Measurements from ENCODE around the gene PRRT2. TPM values are rescaled to one million over a fixed set of nuclear protein-coding genes. Genes with fewer than 3 reads are reported as not detected.

Gene PRRT2
- total and polyA plus RNA-seq, 10 of the 15 experiments (the other 5 are each of a cell fraction or from before 2014, with no cell fraction given) = 0.08 to 0.49 (median 0.12) TPM; not detected in 4

- no peaks in the 10 kb centered on the region for H3K27me3 ChIP-seq (replicated peaks in 1 of 2; ENCODE audit: control insufficient read depth in 2 of 2, insufficient read depth in 2 of 2, low read length in 1 of 2)
- peak within 1 kb of the TSS; percentile 91 for H3K27ac ChIP-seq (ENCODE audit: control insufficient read depth, insufficient read depth)
- no peaks in the 10 kb centered on the region for H3K9me3 ChIP-seq (replicated peaks; ENCODE audit: control insufficient read depth, insufficient read depth, low read length)
- peaks cover 17% of the 10 kb centered on the region for H3K4me1 ChIP-seq (ENCODE audit: control insufficient read depth, insufficient read depth, low read length)
- 0 out of 2 replicates have a peak, but pooled peaks cover 3% of the 10 kb centered on the region for H4K20me1 ChIP-seq (ENCODE audit: control insufficient read depth, insufficient read depth)
- H3K36me3 ChIP-seq (ENCODE audit: control insufficient read depth in 2 of 2, insufficient read depth in 2 of 2, low read length in 1 of 2) = peaks cover 0 to 2% of the 10 kb centered on the region in 2 experiments; a peak in 1 of 4 replicates
- RAD21 ChIA-PET (ENCODE audit: unreplicated experiment) = interaction anchor here (1.0 to 7.9 kb wide), 8 partner anchors 9 to 142 kb away, joined by 3 to 51 read pairs (median 4); partner anchors contain the start of genes MAZ and QPRT
- SMC1A ChIA-PET (ENCODE audit: uncharacterized antibody, unreplicated experiment) = interaction anchor here (1.0 to 7.8 kb wide), 4 partner anchors 9 to 29 kb away, joined by 3 to 48 read pairs (median 6); no protein-coding TSS in a partner anchor
- H3K9ac ChIP-seq (ENCODE audit: control insufficient read depth, insufficient read depth, low read length) = peak within 1 kb of the TSS; percentile 91
- peak within 1 kb of the TSS; percentile 18; the same call in 1 of the 2 replicates for H2AFZ ChIP-seq (ENCODE audit: control insufficient read depth, low read depth, low read length)
- H3K79me2 ChIP-seq (ENCODE audit: control insufficient read depth, insufficient read depth, low read length) = peaks cover 59% of the 10 kb centered on the region
- H3K4me2 ChIP-seq (ENCODE audit: control insufficient read depth, insufficient read depth) = peak within 1 kb of the TSS; percentile 96
- in situ Hi-C loops (cut with MboI) = no loop called here
- POLR2A ChIA-PET = interaction anchor here (0.6 to 5.5 kb wide), 13 partner anchors 8 to 173 kb away, joined by 3 to 40 read pairs (median 5); partner anchors contain the start of genes C16orf54, CDIPT, KIF22 and MAZ
- H3K4me3 ChIP-seq = peak within 1 kb of the TSS; percentile 94
- ATAC-seq (peak; percentile 55), DNase-seq (ENCODE audit: low read depth, low spot score) (no peak), FAIRE-seq (no peak)
- WGBS (ENCODE audit: insufficient coverage, insufficient replicate concordance, low lambda C conversion rate, missing lambda C conversion rate) = 1% methylated on average over 4 of the region's 4 CpGs
- no TSS peak for BruUV-seq (replicated peaks)
- intact Hi-C loops (cut with micrococcal nuclease; ENCODE audit: unreplicated experiment) = loop anchor here (5.0 kb wide), 1 partner anchor 42 kb away; the partner anchor contains the start of gene CDIPT
- CTCF ChIA-PET = interaction anchor here (0.8 to 8.3 kb wide), 11 partner anchors 9 to 212 kb away, joined by 3 to 99 read pairs (median 4); partner anchors contain the start of genes KIF22 and TMEM219
- TF ChIP-seq TCF12 (IDR thresholded peaks at IDR 0.05; ENCODE audit: low read depth, low read length) = peak; percentile 40; the same call in 1 of the 2 replicates
- peak; percentile 13 for TF ChIP-seq E4F1 (IDR thresholded peaks at IDR 0.05; ENCODE audit: borderline replicate concordance, partially characterized antibody)
- TF ChIP-seq MYC (IDR thresholded peaks at IDR 0.05; ENCODE audit: insufficient read depth, insufficient read length, insufficient replicate concordance, low read length, severe bottlenecking) = no peak
- TF ChIP-seq IKZF2 (IDR thresholded peaks at IDR 0.05) = no peak
- TF ChIP-seq FOXM1 (IDR thresholded peaks at IDR 0.05; ENCODE audit: low read depth, low read length) = no peak
- TF ChIP-seq MTA2 (IDR thresholded peaks at IDR 0.05; ENCODE audit: low read depth) = no peak
- TF ChIP-seq SREBF1 (IDR thresholded peaks at IDR 0.05; ENCODE audit: low read length) = no peak
- peak; percentile 25; the same call in 1 of the 2 replicates for TF ChIP-seq EED (IDR thresholded peaks at IDR 0.05; ENCODE audit: low read depth)
- TF ChIP-seq SPI1 (IDR thresholded peaks at IDR 0.05; ENCODE audit: borderline replicate concordance, insufficient read depth, low read depth, low read length) = peak; percentile 65; the same call in 1 of the 2 replicates
- TF ChIP-seq HDGF (IDR thresholded peaks at IDR 0.05) = 0 out of 2 replicates have a peak, but pooled peaks have one; percentile 26
- TF ChIP-seq LARP7 (IDR thresholded peaks at IDR 0.05) = no peak
- TF ChIP-seq GATAD2B (conservative IDR thresholded peaks at IDR 0.05; ENCODE audit: low read depth) = no peak
- TF ChIP-seq ZNF24 (IDR thresholded peaks at IDR 0.05) = no peak
- TF ChIP-seq MYB (IDR thresholded peaks at IDR 0.05; ENCODE audit: borderline replicate concordance, low read depth, low read length) = no peak
- peak; percentile 74; the same call in 1 of the 2 replicates for TF ChIP-seq STAT3 (IDR thresholded peaks at IDR 0.05; ENCODE audit: low read depth, low read length)
- TF ChIP-seq POLR2AphosphoS5 (IDR thresholded peaks at IDR 0.05; ENCODE audit: low read length) = peak; percentile 48; the same call in 1 of the 2 replicates
- TF ChIP-seq POLR2A (IDR thresholded peaks at IDR 0.05; ENCODE audit: low read depth, low read length) = peak; percentile 32; the same call in 1 of the 2 replicates
- TF ChIP-seq, protein P1, sequence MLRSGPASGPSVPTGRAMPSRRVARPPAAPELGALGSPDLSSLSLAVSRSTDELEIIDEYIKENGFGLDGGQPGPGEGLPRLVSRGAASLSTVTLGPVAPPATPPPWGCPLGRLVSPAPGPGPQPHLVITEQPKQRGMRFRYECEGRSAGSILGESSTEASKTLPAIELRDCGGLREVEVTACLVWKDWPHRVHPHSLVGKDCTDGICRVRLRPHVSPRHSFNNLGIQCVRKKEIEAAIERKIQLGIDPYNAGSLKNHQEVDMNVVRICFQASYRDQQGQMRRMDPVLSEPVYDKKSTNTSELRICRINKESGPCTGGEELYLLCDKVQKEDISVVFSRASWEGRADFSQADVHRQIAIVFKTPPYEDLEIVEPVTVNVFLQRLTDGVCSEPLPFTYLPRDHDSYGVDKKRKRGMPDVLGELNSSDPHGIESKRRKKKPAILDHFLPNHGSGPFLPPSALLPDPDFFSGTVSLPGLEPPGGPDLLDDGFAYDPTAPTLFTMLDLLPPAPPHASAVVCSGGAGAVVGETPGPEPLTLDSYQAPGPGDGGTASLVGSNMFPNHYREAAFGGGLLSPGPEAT (IDR thresholded peaks at IDR 0.05; ENCODE audit: low read depth) = peak; percentile 64
- peak; percentile 39; the same call in 1 of the 2 replicates for TF ChIP-seq SMAD5 (IDR thresholded peaks at IDR 0.05; ENCODE audit: low read depth)
- no peak for TF ChIP-seq GABPA (IDR thresholded peaks at IDR 0.05; ENCODE audit: low read depth)
- peak; percentile 79 for TF ChIP-seq SIN3A (IDR thresholded peaks at IDR 0.05; ENCODE audit: low read depth, low read length)
- TF ChIP-seq MXI1 (IDR thresholded peaks at IDR 0.05; ENCODE audit: low read depth, low read length) = peak; percentile 87
- TF ChIP-seq CREB1 (IDR thresholded peaks at IDR 0.05; ENCODE audit: low read depth) = no peak
These were observed 8.3 kb downstream of the PRRT2 start, which contains the start of gene MVP for GRCh38 chr16:29820271-29820701. Gene MVP (plus strand): TSS chr16:29820462. CDS start chr16:29830550, 10,088 bp downstream.

Data from GM12878 (cell line).